Uterus (tissue), 4 donors: Measurements from ENCODE around the gene LAIR1. TPM values are rescaled to one million over a fixed set of nuclear protein-coding genes. Genes with fewer than 3 reads are reported as not detected.
"Not testable (repeated sequence)": the region's sequence is repeated elsewhere in the genome, so short reads cannot be mapped to it uniquely, and the experiment has no call there.

ENCODE experiments used
- DNase-seq, 2 donors: peaks; one replicate each; pipeline ENCODE4 v3.0.0-alpha.2; 2019 to 2020
- H3K27ac ChIP-seq, 2 donors: fragments of 200-600 bp; sonication (generic); 1 replicate in 1 of 2; 2 replicates in 1 of 2; pipeline ENCODE4 v1.5.1; 2016 to 2018
- H3K27me3 ChIP-seq, 2 donors: fragments of 200-600 bp; sonication (generic); one replicate each; pipeline ENCODE4 v1.5.1; 2018 to 2019; ENCODE audit warnings: control low read depth in 1 of 2
- H3K36me3 ChIP-seq, 2 donors: fragments of 200-600 bp; sonication (generic); one replicate each; pipeline ENCODE4 v1.5.1; 2019; ENCODE audit warnings: control low read depth in 1 of 2
- H3K4me1 ChIP-seq, 2 donors: fragments of 200-600 bp; sonication (generic); one replicate each; pipeline ENCODE4 v1.5.1; 2018 to 2019; ENCODE audit warnings: control low read depth in 1 of 2
- H3K4me3 ChIP-seq, 2 donors: fragments of 200-600 bp; sonication (generic); 1 replicate in 1 of 2; 2 replicates in 1 of 2; pipeline ENCODE4 v1.5.1; 2018 to 2019; ENCODE audit warnings: mild to moderate bottlenecking in 1 of 2
- H3K9me3 ChIP-seq, 2 donors: fragments of 200-600 bp; sonication (generic); one replicate each; pipeline ENCODE4 v1.5.1; 2019; ENCODE audit warnings: control low read depth in 1 of 2
- CTCF ChIP-seq, 4 experiments: fragments of 200-600 bp in 2 of 4; fragments of 450-650 bp in 2 of 4; sonication (generic) in 2 of 4; IDR thresholded peaks; one replicate each; pipeline ENCODE4 v1.5.1; 2016 to 2019; ENCODE audit warnings: antibody characterized with exemption in 4 of 4, mild to moderate bottlenecking in 2 of 4, moderate library complexity in 1 of 4
- POLR2A ChIP-seq, 2 donors: fragments of 450-650 bp; IDR thresholded peaks; one replicate each; pipeline ENCODE4 v1.6.1; 2016; ENCODE audit warnings: antibody characterized with exemption in 2 of 2, mild to moderate bottlenecking in 1 of 2, moderate library complexity in 1 of 2
- intact Hi-C: fragments of 100-400 bp; cut with DNase I; formaldehyde crosslinking; loops from one replicate; pipeline ENCODE4 v1.15.1; 2023; ENCODE audit warnings: low total_unique reads
- total RNA-seq, 4 donors: library from RNA; depleted of rRNA in 3 of 4; stranded (reverse); fragments of >200 nt in 3 of 4; gene quantifications; one replicate each; pipeline versions ENCODE4 v1.1.0 to v1.2.4, GENCODE V29; 2014 to 2023
- donor health status: DM: yes; HTN: yes; CAD: no.

LAIR1 gene
- total RNA-seq, 4 donors from 2014 or later = 1.0 to 64.7 (median 9.5) TPM

- no peak for DNase-seq
- no peak overlapping the region for H3K4me3 ChIP-seq
- no peaks in the 10 kb centered on the region for H3K36me3 ChIP-seq
- H3K9me3 ChIP-seq = no peaks in the 10 kb centered on the region
- TF ChIP-seq POLR2A (IDR thresholded peaks at IDR 0.05) (no peak), CTCF (IDR thresholded peaks at IDR 0.05) (no peak)
- no peaks in the 10 kb centered on the region for H3K4me1 ChIP-seq
- H3K27me3 ChIP-seq = no peaks in the 10 kb centered on the region
- H3K27ac ChIP-seq = no peak overlapping the region
- intact Hi-C loops = no loop called here
Observed at GRCh38 chr19:54335164-54335563, 29.6 kb downstream of the LAIR1 start.

- intact Hi-C loops = no loop called here
- Histone ChIP-seq H3K4me1 (no peaks in the 10 kb centered on the region), H3K27ac (no peak overlapping the region), H3K36me3 (no peaks in the 10 kb centered on the region), H3K4me3 (no peak overlapping the region), H3K27me3 (no peaks in the 10 kb centered on the region), H3K9me3 (no peaks in the 10 kb centered on the region)
- TF ChIP-seq CTCF (IDR thresholded peaks at IDR 0.05) (no peak), POLR2A (IDR thresholded peaks at IDR 0.05) (no peak)
- no peak for DNase-seq
Observed at GRCh38 chr19:54333586-54334298, 31.0 kb downstream of the LAIR1 start.

- Histone ChIP-seq H3K36me3 (no peaks in the 10 kb centered on the region), H3K4me3 (no peak overlapping the region), H3K4me1 (no peaks in the 10 kb centered on the region), H3K27ac (no peak overlapping the region), H3K9me3 (no peaks in the 10 kb centered on the region), H3K27me3 (no peaks in the 10 kb centered on the region)
- TF ChIP-seq CTCF (IDR thresholded peaks at IDR 0.05) (no peak), POLR2A (IDR thresholded peaks at IDR 0.05) (no peak)
- intact Hi-C loops = no loop called here
- no peak for DNase-seq
Observed at GRCh38 chr19:54332149-54332548, 32.6 kb downstream of the LAIR1 start.

- Histone ChIP-seq H3K27me3 (no peaks in the 10 kb centered on the region), H3K4me1 (no peaks in the 10 kb centered on the region), H3K4me3 (no peak overlapping the region), H3K9me3 (no peaks in the 10 kb centered on the region), H3K36me3 (no peaks in the 10 kb centered on the region), H3K27ac (no peak overlapping the region)
- no peak for DNase-seq
- TF ChIP-seq POLR2A (IDR thresholded peaks at IDR 0.05) (no peak), CTCF (IDR thresholded peaks at IDR 0.05) (no peak)
- intact Hi-C loops = no loop called here
Observed at GRCh38 chr19:54331626-54332025, 33.1 kb downstream of the LAIR1 start.

GRCh38 chr19:54329476-54330165 lies 35.1 kb downstream of the LAIR1 start:
- H3K4me1 ChIP-seq = no peaks in the 10 kb centered on the region
- no peaks in the 10 kb centered on the region for H3K27me3 ChIP-seq
- H3K9me3 ChIP-seq = no peaks in the 10 kb centered on the region
- no peak overlapping the region for H3K27ac ChIP-seq
- no peaks in the 10 kb centered on the region for H3K36me3 ChIP-seq
- no peak for DNase-seq
- H3K4me3 ChIP-seq = no peak overlapping the region
- TF ChIP-seq POLR2A (IDR thresholded peaks at IDR 0.05) = no peak
- no peak for TF ChIP-seq CTCF (IDR thresholded peaks at IDR 0.05)
- intact Hi-C loops = no loop called here

GRCh38 chr19:54328781-54329180 lies 36.0 kb downstream of the LAIR1 start:
- DNase-seq, H3K36me3 ChIP-seq, H3K9me3 ChIP-seq, H3K4me3 ChIP-seq, H3K27ac ChIP-seq, intact Hi-C loops, H3K27me3 ChIP-seq, H3K4me1 ChIP-seq: not testable (repeated sequence)
